Stimulated activated CD8-positive, alpha-beta memory T cell treated with anti-CD3 and anti-CD28 coated beads, Interleukin-4, amount 100 ng/mL, for 4 hours (primary cell): ENCODE results near the gene VPS13A.

Source experiments
- DNase-seq, 2 donors: peaks; one replicate each; pipeline ENCODE4 v3.0.0-alpha.2; 2020; ENCODE audit warnings: low read depth in 2 of 2, low spot score in 1 of 2

Gene VPS13A

GRCh38 chr9:77177143-77177893 is at the start of gene VPS13A:
TSS of gene VPS13A (plus strand) at chr9:77177534. CDS start at chr9:77177705, 171 bp downstream.
- peak; percentile 74 to 86 for DNase-seq

DNA sequence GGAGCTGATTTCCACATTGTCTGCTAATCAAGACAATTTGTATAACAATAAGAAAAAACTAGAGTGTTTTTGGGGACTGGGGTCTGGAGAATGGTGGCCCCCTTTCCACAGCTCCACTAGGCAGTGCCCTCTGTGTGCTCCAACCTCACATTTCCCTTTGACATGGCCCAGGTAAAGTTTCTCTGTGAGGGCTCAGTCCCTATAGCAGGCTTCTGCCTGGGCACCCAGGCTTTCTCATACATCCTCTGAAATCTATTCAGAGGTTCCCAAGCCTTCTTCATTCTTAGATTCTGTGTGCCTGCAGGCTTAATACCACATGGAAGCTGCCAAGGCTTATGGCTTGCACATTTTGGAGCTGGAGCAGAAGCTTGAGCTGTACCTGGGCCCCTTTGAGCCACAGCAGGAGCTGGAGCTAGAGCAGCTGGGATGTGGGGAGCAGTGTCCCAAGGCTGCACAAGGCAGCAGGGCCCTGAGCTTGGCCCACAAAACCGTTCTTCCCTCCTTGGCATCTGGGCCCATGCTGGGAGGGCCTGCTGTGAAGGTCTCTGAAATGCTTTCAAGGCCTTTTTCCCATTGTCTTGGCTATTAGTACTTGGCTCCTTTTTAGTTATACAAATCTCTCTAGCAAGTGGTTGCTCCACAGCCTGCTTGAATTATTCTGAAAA is 49.1 kb upstream of the VPS13A start:
- DNase-seq = no peak

GRCh38 chr9:77131399-77131798 is 45.9 kb upstream of the VPS13A start:
- DNase-seq = no peak

DNA sequence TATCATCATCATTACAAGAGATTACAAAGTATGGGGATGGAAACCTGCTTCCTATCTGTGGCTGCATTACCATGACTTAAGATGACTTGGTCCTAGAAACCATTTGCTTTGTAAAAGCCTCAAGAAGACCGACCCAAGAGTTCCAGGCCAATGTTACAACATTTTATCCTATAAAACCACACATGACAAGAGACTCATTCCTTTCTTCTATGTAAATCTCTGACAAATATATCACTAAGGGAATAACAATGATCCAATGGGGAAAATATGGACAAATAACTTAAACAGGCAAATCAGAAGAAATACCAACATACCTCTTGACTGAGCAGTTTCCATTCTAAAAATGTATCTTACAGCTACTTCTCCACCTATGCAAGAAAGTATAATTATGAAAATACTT is 44.3 kb upstream of the VPS13A start:
- no peak for DNase-seq

GRCh38 chr9:77142366-77142765 is 35.0 kb upstream of the VPS13A start:
- DNase-seq = no peak

DNA sequence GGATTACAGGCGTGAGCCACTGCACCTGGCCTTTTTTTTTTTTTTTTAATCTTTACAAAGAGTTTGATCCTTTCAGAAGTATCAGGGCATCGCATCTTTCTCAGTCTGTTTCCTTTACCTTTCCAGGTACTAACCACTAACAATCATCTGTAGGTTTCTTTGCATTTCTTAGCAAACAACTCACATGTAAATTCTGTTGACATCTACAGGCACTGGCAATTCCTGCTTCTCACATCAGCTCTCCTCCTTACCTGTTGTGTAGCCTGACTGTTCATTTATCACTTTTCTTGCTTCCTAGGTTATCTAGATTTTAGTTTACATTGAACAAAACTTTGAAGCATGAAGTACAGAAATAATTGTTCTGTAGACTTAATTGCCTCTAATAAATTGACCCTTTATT is 27.5 kb upstream of the VPS13A start:
- no peak for DNase-seq

DNA sequence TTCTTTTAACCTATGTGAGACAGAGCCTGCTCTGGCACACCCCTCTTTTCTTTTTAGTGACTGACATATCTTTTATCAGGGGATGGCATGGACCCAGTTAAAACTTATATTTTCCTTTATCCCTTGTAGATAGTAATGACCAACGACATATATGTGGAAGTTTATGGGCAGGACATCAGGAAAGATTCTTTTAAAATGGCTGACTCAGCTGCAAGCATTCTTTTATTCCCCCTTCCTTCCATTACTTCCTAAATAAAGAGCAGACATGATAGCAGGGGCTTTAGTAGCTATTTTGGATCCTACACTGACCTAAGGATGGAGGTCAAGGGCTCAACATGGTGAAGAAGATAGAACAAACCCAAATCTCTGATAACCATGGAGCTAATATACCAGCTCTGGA is 25.0 kb upstream of the VPS13A start:
- DNase-seq = no peak

DNA sequence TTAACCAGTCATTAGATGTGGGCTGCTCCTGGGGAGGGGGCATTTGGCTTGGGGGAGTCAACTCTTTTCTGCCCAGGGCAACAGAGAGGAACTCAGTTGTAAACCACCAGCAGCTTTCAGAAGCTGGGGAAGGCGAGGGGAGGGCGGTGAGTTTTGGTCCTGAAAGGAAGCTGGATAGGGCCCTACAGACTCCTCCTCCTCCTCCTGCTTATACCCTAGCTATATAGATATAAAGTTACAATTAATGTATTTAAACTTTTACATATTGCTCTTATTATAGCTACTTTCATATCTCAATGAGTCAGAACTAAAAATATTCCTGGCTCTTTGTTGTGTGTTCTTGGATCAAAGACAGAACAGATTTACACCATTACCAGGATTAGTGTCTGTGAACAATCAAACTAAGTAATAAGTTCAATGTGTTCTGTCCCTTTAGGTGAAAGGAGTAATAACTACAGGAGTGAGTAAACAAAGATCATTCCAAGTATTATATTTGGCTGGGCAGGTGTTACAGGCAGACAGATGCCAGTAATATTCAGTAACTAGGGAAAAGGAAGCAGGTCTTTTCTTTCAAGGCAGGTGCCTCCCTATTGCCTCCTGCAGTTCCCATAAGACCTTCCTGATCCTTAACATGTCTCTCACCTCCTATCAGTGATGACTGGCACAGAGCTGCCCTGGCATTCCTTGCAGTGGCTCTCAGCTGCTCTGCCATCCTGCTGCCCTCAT is 20.5 kb upstream of the VPS13A start:
- no peak for DNase-seq

GRCh38 chr9:77158772-77159513 is 18.4 kb upstream of the VPS13A start:
- no peak for DNase-seq

- no peak for DNase-seq
These were observed 16.1 kb upstream of the VPS13A start for GRCh38 chr9:77161191-77161590.

GRCh38 chr9:77161966-77162365 is 15.4 kb upstream of the VPS13A start:
- no peak for DNase-seq

DNA sequence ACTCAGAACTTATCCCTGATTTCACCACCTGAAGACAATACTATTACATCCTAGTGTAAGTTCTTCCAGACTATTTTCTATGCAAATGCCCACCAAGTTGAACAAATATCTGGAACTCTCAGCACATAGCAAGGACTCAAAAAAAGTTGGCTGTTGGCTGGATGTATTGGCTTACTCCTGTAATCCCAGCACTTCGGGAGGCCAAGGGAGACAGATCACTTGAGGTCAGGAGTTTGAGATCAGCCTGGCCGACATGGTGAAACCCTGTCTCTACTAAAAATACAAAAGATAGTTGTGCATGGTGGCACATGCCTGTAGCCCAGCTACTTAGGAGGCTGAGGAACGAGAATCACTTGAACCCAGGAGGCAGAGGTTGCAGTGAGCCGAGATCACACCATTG is 15.0 kb upstream of the VPS13A start:
- no peak for DNase-seq

GRCh38 chr9:77163884-77164283 is 13.4 kb upstream of the VPS13A start:
- DNase-seq = no peak

DNA sequence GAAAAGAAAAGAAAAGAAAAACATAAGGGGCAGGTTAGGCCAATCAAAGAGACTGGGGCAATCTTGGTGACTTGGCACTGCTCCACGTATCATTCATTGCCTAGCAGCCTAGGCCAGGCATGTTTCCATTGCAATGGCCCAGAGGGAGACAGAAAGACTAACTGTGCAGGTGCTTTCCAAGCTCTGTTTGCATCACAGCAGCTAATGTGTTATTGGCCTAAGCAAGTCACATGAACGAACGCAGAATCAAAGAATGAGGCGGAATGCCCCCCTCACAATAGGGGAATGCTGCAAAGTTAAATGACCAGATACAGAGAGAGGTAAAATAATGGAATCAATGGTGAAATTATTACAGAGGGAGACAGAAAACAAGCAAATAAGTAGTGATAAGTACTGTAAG is 11.1 kb upstream of the VPS13A start:
- no peak for DNase-seq

DNA sequence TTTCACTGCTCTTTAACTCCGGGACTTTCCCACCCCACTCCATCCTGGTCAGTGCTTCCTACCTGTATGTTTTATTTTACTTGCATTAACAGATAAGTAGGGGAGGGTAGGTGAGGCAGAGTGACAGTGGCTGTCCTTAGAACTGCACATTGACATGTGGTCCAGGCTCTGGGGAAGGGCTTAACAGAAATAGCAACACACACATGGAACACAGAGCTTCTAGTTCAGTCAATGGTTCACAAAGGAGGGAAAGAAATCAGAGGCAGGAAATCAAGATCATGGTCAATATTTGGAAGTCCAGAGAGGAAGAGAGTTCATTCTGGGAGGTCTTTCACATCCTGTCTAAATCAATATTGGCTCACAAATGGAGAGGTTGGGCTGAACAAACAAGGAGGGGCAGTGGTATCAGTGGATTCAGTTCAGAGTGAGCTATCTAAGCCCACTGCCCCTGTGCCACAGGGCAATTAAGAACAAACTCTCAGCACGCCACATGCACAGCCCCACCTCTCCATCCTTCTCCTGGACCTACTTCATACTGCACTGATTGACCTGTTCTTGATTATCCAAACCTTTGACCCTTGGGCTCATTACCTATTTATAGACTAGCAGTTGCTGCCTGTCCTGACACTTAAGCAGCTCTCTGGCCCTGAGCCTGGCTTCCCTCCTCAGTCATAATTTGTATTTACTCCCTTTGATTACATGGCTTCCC is 6.2 kb upstream of the VPS13A start:
- no peak for DNase-seq

DNA sequence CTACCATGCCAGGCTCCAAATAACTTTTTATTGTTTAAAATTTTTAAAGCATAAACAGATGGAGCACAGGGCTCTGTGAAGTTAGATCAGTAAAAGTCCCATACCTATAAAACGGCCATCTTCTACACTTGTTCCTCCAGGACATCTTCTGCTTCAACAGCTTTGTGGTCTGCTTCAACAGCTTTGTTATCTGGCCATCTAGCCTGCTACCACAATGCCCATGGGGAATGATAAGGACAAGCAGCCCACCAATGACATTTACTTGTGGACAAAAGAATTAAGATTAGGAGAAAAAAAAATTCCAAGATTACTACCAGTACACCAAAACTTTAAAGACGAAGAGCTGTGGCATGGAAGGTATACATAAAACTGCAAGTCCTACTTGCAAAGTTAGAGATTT is 2.2 kb upstream of the VPS13A start:
- no peak for DNase-seq

DNA sequence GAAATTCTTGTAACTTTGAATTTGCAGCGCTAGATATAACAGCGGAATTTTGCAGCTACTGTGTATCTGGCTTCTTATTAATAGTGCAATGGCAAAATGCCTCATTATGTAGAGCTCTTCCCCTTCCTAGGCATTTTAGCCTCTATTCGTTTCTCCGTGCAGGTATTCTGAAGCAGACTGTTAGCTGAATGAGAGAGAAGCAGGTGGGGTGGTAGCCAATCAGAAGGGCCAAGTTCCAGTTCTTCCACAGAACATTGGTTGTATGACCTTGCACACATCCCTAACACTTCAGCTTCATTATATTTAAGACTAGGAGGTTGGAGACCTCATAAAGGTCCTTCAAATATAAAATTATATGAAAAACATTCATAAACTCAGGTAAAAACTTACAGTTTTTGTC is 1.2 kb upstream of the VPS13A start:
- DNase-seq = no peak

DNA sequence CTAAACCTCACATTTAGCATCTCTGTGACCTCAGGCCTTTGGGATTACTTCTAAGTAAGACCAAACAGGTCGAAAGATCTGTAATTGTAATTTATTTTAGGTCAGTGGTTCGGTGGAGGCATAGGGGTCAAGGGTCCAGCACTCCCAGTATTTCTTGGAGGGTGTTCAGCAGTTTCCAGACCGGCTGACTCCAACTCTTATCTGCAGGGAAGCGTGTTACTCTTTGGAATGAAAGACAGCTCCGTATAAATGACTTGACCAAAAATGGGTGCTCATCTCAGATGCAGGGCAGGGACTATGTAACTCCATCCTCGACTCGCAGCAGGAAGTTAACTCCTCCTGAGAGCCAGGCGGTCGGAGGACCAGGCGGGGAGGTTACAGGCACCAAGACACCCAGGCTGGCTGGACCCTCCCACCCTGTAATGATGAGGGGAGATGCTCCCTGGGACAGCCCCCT is 620 bp upstream of the VPS13A start:
- DNase-seq = no peak

- DNase-seq = peak; percentile 15
These were observed 810 bp downstream of the VPS13A start for GRCh38 chr9:77177894-77178794.

GRCh38 chr9:77180056-77180455 is 2.7 kb downstream of the VPS13A start:
- no peak for DNase-seq
